Hippocampal formation (tissue), 2 donors: ENCODE data around the gene NOL3.

Experiments used
- DNase-seq, 2 donors: peaks; one replicate each; lab custom pipeline; 2025; lab: John Stamatoyannopoulos, UW

Gene NOL3

DNA sequence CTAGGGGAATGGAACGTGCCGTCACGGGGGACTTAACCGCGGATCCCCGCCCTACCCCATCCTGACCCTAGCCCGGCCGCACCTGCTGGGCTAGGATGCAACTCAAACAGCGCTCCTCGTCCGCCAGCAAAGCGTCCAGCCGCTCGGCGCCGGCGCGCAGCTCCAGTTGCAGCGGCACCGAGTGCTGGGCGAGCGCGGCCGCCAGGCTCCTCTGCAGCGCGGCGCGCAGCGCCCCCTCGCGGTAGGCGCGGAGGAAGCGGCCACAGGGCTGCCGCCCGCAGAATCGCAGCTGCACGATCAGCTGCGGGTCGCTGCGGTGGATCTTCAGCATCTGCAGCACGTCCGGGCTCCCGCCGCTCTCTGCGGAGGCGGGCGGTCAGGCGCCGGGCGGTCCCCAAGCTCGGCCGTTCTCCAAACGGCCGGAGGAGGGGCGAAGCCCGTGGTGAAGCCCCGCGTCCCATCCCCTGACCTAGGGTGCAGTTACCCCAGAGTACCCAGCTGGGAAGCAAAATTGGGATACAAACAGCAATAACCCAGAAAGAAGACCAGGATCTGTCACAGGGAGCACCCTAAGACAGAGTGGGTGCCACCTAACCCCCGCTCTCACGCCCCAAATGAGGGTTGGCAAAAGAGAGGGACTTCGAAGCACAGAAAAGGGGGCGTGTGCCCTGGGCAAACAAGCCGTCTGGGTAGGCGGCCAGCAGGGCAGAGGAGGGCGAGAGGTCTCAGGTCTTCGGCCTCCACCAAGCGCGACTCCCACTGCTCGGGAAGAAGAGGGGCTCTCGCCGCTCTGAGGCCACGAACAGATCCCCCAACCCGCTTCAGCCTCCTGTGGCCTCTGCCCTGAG is 14.8 kb upstream of the NOL3 start:
- peak; percentile 45 to 74 for DNase-seq

DNA sequence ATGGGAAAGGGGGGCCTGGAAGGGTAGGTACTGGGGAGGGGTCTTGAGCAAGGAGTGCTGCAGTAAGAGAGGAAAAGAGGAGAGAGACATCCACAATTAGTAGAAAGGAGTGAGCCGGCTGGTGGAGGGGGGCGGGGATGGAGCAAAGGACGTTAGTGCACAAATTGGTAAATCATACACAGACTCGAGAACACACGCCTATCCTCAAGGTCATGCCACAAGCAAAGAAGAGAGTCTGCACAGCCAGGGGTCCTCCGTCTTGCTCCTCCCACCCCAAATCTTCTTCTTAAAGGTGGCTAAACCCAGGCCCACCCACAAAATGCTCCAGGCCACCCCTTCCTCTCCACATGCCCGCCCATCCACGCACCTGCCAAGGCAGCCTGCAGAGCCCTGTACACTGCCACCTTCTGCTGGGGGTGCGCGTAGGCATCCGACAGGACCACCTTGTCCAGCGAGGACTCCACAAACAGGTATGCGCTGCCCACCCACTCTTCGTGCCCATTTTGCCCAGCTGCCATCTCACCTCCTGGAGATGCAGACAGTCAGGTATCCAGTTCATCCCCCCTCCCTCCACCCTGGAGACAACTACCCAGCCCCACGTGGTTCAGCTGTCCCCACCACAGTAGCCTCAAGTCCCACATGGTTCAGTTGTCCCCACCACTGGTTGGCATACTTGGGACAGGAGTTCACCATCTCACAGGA is 14.0 kb upstream of the NOL3 start:
- DNase-seq: no peak

DNA sequence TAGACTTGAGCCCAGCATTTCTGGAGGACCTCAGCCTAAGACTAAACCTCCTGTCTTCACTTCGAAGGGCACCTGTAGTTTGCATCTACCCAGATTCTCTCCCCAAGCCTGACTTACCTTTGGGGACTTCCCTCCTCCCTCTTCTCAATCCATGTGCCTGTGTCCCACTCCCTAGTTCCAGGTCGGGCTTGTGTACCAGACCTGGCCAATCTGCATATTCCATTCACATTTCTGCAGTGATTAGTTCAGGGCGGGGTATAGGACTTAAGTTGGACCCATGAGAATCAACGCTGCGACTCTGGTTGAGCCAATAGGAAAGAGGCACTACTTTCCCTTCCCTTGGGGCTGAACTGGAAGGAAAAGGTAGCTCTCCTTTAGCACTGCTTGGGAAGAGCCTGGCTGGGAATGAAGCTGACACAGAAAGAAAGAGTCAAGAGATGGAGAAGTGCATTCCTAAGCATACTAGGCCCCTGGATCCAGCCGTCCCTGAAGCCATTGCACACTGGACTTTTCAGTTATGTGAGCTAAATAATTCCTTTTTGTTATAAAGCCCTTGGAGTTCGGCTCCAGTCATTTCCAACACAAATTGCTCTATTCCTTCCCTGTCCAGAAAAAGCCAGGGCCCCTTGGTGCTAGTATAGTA is 13.1 kb upstream of the NOL3 start:
- DNase-seq: no peak

DNA sequence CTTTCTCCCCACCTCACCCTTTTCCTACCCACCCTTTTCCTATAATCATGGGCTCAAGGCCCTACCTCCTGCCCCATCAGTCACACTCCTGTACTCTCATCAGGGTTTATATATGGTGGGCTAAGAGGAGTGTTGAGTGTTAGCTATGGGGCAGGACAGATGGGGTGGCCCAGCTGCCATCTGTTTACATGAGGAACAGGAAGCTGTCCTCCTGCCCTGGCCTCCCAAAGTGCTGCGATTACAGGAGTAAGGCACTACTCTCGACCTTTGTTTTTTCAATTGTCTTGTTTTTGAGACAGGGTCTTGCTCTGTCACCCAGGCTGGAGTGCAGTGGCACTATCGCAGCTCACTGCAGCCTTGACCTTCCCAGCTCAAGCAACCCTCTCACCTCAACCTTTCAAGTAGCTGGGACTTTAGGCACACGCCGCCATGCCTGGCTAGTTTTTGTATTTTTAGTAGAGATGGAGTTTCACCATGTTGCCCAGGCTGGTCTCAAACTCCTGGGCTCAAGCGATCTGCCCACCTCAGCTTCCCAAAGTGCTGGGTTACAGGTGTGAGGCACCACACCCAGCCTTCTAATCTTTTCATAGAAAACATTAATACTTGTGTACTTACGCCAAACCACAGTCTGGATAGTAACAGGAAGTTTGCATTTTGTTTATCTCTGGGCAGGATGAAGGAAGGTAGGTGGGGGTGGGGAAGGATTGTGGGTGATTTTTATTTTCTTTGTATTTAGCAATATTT is 12.3 kb upstream of the NOL3 start:
- DNase-seq: no peak

DNA sequence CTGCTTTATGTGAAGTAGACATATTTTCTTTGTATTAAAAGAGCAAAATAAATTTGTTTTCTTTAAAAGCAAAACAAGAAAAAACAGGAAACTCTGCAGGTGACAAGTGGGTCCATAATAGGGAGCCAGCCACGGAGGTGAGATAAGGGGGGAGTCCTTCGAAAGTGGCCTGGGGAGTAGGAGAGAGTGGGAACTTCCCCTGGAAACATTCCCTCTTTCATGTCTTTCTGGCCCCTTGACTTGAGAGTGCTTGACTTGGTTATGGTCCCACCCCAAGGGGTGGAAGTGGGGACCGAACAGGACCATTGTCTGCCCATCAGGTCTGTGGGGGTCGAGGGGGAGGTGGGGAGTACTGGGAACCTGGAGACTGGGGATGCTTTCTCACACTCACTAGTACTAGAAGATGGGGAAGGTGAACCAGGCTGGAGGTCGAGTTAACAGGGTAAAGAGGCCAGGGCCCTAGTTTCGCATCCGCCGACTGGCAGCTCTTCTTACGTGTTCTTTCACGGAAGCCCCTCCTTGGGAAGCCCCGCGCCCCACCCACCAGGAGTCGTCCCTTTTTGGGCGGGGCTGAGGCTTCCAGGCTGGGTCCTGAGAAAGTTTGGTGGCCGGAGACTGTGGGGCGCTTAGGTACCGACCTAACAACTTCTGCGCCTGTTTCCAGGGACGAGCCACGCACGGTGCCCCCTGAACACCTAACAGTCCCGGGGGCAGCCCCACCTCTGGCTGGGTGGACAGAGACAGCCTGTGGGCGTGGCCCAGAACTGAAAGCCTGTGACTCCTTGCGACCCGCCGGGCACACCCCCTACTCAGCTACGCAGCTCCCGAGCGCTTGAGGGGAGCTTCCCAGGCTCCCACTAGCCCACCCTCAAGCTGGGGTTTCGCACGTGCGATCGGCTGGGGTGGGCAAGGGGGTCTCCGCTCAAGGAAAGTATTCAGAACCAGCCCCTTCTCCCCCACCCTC is 11.4 kb upstream of the NOL3 start:
- no peak for DNase-seq

DNA sequence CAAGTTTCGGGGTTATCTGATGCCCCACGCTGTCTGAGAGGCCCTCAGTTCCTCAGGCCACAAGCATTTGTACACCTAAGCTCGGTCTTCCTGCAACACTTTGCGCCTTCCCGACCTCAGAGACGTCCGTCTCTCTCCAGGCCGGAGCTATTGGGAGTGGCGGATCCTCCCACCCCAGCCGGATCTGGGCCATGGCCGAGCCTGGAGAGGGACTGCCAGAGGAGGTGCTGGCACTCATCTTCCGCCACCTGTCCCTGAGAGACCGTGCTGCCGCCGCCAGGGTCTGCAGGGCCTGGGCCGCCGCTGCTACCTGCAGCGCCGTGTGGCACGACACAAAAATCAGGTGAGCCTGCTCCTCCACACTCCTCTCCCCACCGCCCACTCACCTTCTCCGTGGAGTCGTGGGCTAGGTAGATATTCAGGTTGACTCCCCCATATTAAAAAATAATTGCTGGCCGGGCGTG is 8.7 kb upstream of the NOL3 start:
- no peak for DNase-seq

GRCh38 chr16:67162506-67163163 is 7.7 kb upstream of the NOL3 start:
- DNase-seq: no peak

- peak; percentile 56 to 62 for DNase-seq
These were observed 7.0 kb upstream of the NOL3 start for GRCh38 chr16:67163164-67163998.

DNA sequence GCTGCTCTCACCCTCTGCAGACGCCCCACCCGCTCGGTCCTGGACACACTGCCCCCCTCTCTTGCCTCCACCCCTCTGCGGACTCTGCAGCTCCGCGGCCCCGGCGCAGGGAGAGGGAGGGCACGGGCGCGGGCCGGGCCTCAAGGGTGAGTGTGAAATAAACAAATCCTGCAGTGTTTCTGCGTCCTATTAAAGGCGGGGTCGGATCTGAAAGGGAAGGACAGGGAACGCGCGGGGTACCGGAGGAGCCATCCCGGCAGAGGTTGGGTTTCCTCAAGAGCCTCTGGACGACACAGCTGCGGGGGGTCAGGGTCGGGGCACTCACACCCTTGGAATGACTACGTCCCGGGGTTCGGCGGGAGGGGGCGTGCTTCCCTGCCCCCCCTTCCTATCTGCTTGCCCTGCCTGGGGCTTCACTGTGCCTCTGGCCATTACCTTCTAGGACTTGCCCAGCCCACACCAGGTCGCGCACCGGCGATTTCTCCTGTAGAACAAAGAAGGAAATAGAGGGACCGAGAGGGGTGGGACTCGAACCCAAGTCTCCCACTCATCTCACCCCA is 6.3 kb upstream of the NOL3 start:
- peak in 1 of 2 donors; percentile 62 for DNase-seq

- peak; percentile 29 to 53 for DNase-seq
These were observed 5.7 kb upstream of the NOL3 start, which contains the start of gene HSF4 for GRCh38 chr16:67164599-67165061. HSF4 (plus strand) TSS chr16:67164745; CDS start chr16:67164812, 67 bp downstream.

DNA sequence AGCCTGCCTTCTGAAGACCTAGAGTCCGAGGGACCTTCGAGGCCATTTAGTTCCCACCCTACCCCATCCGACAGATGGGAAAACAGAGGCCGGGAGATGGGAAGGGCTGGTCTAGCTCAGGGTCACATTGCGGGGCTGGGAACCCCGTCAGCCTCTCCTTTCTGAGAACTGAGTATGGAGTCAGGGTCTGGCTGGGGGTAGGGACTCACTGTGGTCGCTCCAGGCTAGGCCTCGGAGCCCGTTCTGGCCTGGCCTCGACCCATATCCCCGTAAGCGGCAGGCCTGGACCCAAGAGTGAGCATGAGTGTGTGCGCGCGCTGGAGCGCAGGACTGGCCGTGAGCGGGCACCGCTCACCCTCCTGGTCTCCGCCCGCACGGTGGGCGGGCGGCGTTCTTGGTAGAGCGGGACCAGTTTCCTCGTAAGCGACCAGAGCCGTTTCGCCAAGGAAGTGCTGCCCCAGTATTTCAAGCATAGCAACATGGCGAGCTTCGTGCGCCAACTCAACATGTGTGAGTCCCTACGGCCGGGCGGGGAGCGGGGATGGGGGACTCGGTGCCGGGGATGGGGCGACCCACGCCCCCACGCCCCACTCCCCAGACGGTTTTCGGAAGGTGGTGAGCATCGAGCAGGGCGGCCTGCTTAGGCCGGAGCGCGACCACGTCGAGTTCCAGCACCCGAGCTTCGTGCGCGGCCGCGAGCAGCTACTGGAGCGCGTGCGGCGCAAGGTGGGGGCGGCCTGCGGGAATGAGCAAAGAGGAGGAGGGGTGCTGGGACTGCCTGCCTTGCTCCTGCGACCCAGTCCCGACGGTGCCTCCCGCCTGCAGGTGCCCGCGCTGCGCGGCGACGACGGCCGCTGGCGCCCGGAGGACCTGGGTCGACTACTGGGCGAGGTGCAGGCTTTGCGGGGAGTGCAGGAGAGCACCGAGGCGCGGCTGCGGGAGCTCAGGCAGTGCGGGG is 4.9 kb upstream of the NOL3 start:
- DNase-seq: no peak

DNA sequence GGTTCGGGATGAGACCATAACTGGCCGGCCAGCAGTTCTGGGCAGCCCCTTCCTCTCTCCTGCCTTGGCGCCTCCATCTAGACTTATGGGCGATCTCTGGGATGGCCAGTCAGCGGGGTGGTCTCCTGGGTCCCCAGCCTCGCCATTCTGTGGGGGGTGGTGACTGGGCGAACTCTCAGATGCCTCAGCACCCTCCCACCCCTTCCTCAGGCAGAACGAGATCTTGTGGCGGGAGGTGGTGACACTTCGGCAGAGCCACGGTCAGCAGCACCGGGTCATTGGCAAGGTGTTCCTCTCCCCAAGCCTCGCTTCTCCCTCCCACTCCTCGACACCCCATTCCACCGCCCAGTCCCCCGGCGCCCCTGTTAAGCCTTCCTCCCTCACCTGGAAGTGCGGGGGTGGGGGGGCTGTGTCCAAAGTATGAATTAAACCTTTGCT is 4.2 kb upstream of the NOL3 start:
- DNase-seq: no peak

GRCh38 chr16:67166598-67167168 is 3.7 kb upstream of the NOL3 start:
- no peak for DNase-seq

DNA sequence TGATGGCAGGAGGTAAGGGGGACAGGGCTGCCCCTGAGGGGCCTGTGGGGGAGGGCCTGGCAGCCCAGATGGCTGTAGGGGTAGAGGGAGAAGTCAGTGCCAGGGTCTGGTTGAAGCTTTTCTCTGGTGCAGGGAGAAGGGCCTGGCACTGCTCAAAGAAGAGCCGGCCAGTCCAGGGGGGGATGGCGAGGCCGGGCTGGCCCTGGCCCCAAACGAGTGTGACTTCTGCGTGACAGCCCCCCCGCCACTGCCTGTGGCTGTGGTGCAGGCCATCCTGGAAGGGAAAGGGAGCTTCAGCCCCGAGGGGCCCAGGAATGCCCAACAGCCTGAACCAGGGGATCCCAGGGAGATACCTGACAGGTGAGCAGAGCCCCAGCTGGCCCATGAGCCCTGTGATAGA is 2.8 kb upstream of the NOL3 start:
- no peak for DNase-seq

GRCh38 chr16:67169011-67169451 is 1.3 kb upstream of the NOL3 start:
- no peak for DNase-seq

GRCh38 chr16:67169642-67170167 is 633 bp upstream of the NOL3 start:
- DNase-seq: no peak
